H1 (cell line): ENCODE results near the gene GH2. TPM values are rescaled to one million over a fixed set of nuclear protein-coding genes. Genes with fewer than 3 reads are reported as not detected.
"Not testable (repeated sequence)": the region's sequence is repeated elsewhere in the genome, so short reads cannot be mapped to it uniquely, and the experiment has no call there.

Source experiments
- CTCF ChIA-PET: fragments of 300-600 bp; sonication (Branson Sonifier 250); formaldehyde crosslinking; loops from one replicate; lab custom pipeline; 2021; ENCODE audit not compliant: partially characterized antibody; lab: Charles Lee
- POLR2A ChIA-PET: fragments of 300-600 bp; sonication (Branson Sonifier 250); formaldehyde crosslinking; loops from one replicate; lab custom pipeline; 2021; ENCODE audit warnings: inconsistent platforms; ENCODE audit not compliant: partially characterized antibody; lab: Charles Lee
- DNase-seq, 2 experiments: peaks; one replicate each; pipeline versions ENCODE4 v3.0.0 to v3.0.0-alpha.2; 2010 to 2022; ENCODE audit warnings: low spot score in 2 of 2, low read depth in 1 of 2, mixed read lengths in 1 of 2
- FAIRE-seq: peaks from 2 replicates; lab custom pipeline; 2011; peaks lifted over from hg19 to GRCh38; lab: Jason Lieb, UNC
- H2AFZ ChIP-seq: 2 replicates; pipeline ENCODE4 v1.8.1; 2012; ENCODE audit warnings: low read length, inconsistent platforms
- H2AK5ac ChIP-seq: 2 replicates; pipeline ENCODE4 v1.6.1; 2013; ENCODE audit warnings: low read depth, low read length
- H2BK120ac ChIP-seq: replicated peaks from 2 replicates; pipeline ENCODE3; 2013; ENCODE audit warnings: low read depth, low read length, inconsistent platforms
- H2BK12ac ChIP-seq: 2 replicates; pipeline ENCODE4 v1.6.1; 2013; ENCODE audit warnings: low read depth, low read length
- H2BK15ac ChIP-seq: 2 replicates; pipeline ENCODE4 v1.6.1; 2013; ENCODE audit warnings: low read length
- H2BK20ac ChIP-seq: 2 replicates; pipeline ENCODE4 v1.6.1; 2013; ENCODE audit warnings: low read length
- H2BK5ac ChIP-seq: 2 replicates; pipeline ENCODE4 v1.6.1; 2013; ENCODE audit warnings: low read depth, low read length
- H3K14ac ChIP-seq: 2 replicates; pipeline ENCODE4 v1.6.1; 2013; ENCODE audit warnings: inconsistent platforms; ENCODE audit not compliant: insufficient read length
- H3K18ac ChIP-seq: 2 replicates; pipeline ENCODE4 v1.6.1; 2013; ENCODE audit warnings: low read length; ENCODE audit errors: extremely low read depth
- H3K23ac ChIP-seq: 2 replicates; pipeline ENCODE4 v1.6.1; 2013; ENCODE audit warnings: inconsistent platforms; ENCODE audit not compliant: insufficient read length
- H3K23me2 ChIP-seq: 2 replicates; pipeline ENCODE4 v1.6.1; 2013; ENCODE audit warnings: low read depth, low read length
- H3K27ac ChIP-seq: 2 replicates; pipeline ENCODE4 v1.6.1; 2011; ENCODE audit warnings: low read depth, low read length, inconsistent platforms
- H3K27me3 ChIP-seq, 4 experiments: replicated peaks in 1 of 4; 1 replicate in 1 of 4; 2 replicates in 3 of 4; pipeline versions ENCODE4 v1.6.1 to v1.8.1; 2011 to 2013; ENCODE audit warnings: low read length in 3 of 4, mild to moderate bottlenecking in 3 of 4, inconsistent platforms in 2 of 4, mixed read lengths in 2 of 4, moderate library complexity in 1 of 4; ENCODE audit not compliant: control insufficient read depth in 3 of 4, insufficient read depth in 3 of 4; ENCODE audit errors: extremely low read depth in 1 of 4
- H3K36me3 ChIP-seq, 4 experiments: 2 replicates each; pipeline versions ENCODE4 v1.6.1 to v1.8.1; 2011 to 2013; ENCODE audit warnings: mild to moderate bottlenecking in 4 of 4, low read length in 3 of 4, moderate library complexity in 2 of 4, control low read depth in 1 of 4, inconsistent platforms in 1 of 4; ENCODE audit not compliant: insufficient read depth in 4 of 4, control insufficient read depth in 2 of 4
- H3K4ac ChIP-seq: replicated peaks from 2 replicates; pipeline ENCODE3; 2013; ENCODE audit warnings: low read length, low read depth, mixed read lengths, inconsistent platforms; ENCODE audit not compliant: insufficient read length
- H3K4me1 ChIP-seq, 4 experiments: replicated peaks in 1 of 4; 1 replicate in 1 of 4; 2 replicates in 3 of 4; pipeline versions ENCODE4 v1.6.1 to v1.8.1; 2011 to 2013; ENCODE audit warnings: low read length in 3 of 4, inconsistent platforms in 2 of 4, mixed read lengths in 1 of 4; ENCODE audit not compliant: insufficient read depth in 4 of 4, control insufficient read depth in 3 of 4
- H3K4me2 ChIP-seq, 2 experiments: 2 replicates each; pipeline versions ENCODE4 v1.6.1 to v1.8.1; 2011 to 2013; ENCODE audit warnings: low read depth in 2 of 2, low read length in 2 of 2, control low read depth in 1 of 2, inconsistent platforms in 1 of 2, mild to moderate bottlenecking in 1 of 2; ENCODE audit not compliant: insufficient read depth in 1 of 2
- H3K4me3 ChIP-seq, 4 experiments: fragments of 200-600, 300-600 bp in 1 of 4; sonication (generic), shearing (Covaris generic), sonication (Bioruptor Twin) in 1 of 4; 2 replicates each; pipeline versions ENCODE4 v1.5.1 to v1.8.1; 2011 to 2016; ENCODE audit warnings: low read length in 4 of 4, low read depth in 3 of 4, control low read depth in 2 of 4, inconsistent platforms in 2 of 4, mild to moderate bottlenecking in 2 of 4, mixed read lengths in 1 of 4, moderate library complexity in 1 of 4; ENCODE audit not compliant: insufficient read depth in 2 of 4; ENCODE audit errors: extremely low read depth in 1 of 4
- H3K56ac ChIP-seq: replicated peaks from 2 replicates; pipeline ENCODE3; 2013; ENCODE audit warnings: low read depth, mild to moderate bottlenecking, mixed read lengths, low read length, inconsistent platforms; ENCODE audit not compliant: insufficient read length
- H3K79me1 ChIP-seq: 2 replicates; pipeline ENCODE4 v1.6.1; 2013; ENCODE audit warnings: low read depth, low read length, control low read depth
- H3K79me2 ChIP-seq, 2 experiments: 2 replicates each; pipeline versions ENCODE4 v1.6.1 to v1.8.1; 2012 to 2013; ENCODE audit warnings: low read length in 2 of 2, mild to moderate bottlenecking in 2 of 2, inconsistent platforms in 1 of 2; ENCODE audit not compliant: insufficient read depth in 2 of 2, control insufficient read depth in 1 of 2
- H3K9ac ChIP-seq, 4 experiments: replicated peaks in 1 of 4; 1 replicate in 1 of 4; 2 replicates in 3 of 4; pipeline versions ENCODE4 v1.6.1 to v1.8.1; 2011 to 2013; ENCODE audit warnings: low read depth in 3 of 4, low read length in 3 of 4, control low read depth in 2 of 4, mild to moderate bottlenecking in 2 of 4, moderate library complexity in 2 of 4, inconsistent platforms in 1 of 4; ENCODE audit errors: extremely low read depth in 1 of 4
- H3K9me3 ChIP-seq, 2 experiments: 2 replicates each; pipeline versions ENCODE4 v1.6.1 to v1.8.1; 2012 to 2013; ENCODE audit warnings: mild to moderate bottlenecking in 2 of 2, moderate library complexity in 2 of 2, control low read depth in 1 of 2, inconsistent platforms in 1 of 2, low read depth in 1 of 2, low read length in 1 of 2, mixed read lengths in 1 of 2; ENCODE audit not compliant: insufficient read depth in 2 of 2
- H4K20me1 ChIP-seq, 2 experiments: replicated peaks in 1 of 2; 2 replicates each; pipeline versions ENCODE3 to v1.8.1; 2011 to 2013; ENCODE audit warnings: inconsistent platforms in 2 of 2, low read length in 2 of 2, mild to moderate bottlenecking in 1 of 2; ENCODE audit not compliant: insufficient read depth in 2 of 2, control insufficient read depth in 1 of 2
- H4K5ac ChIP-seq: 2 replicates; pipeline ENCODE4 v1.6.1; 2013; ENCODE audit warnings: low read length, low read depth, mixed read lengths, inconsistent platforms; ENCODE audit not compliant: insufficient read length
- H4K8ac ChIP-seq: 2 replicates; pipeline ENCODE4 v1.8.0; 2013; ENCODE audit warnings: mild to moderate bottlenecking, moderate library complexity, low read length, inconsistent platforms; ENCODE audit not compliant: insufficient read depth; ENCODE audit errors: extremely low read depth
- H4K91ac ChIP-seq: replicated peaks from 2 replicates; pipeline ENCODE3; 2013; ENCODE audit warnings: low read length, mixed read lengths, inconsistent platforms; ENCODE audit not compliant: insufficient read length
- WGBS, 2 experiments: shearing (Covaris generic) in 1 of 2; methylation state at CpG; one replicate each; pipeline versions ENCODE4 v1.1.6 to v1.1.7; 2013 to 2015; ENCODE audit warnings: low lambda C conversion rate in 2 of 2, mixed read lengths in 2 of 2, inconsistent platforms in 1 of 2, low coverage in 1 of 2, missing lambda C conversion rate in 1 of 2; ENCODE audit not compliant: insufficient replicate concordance in 2 of 2, insufficient coverage in 1 of 2, insufficient read length in 1 of 2; ENCODE audit errors: extremely low coverage in 1 of 2, missing lambda C conversion rate in 1 of 2; 5-methylcytosine and 5-hydroxymethylcytosine counted together
- polyA plus RNA-seq, 7 experiments: library from polyadenylated mRNA; depleted of rRNA in 3 of 7; stranded (reverse) in 5 of 7; unstranded in 2 of 7; fragments of >200 nt in 5 of 7; fragments of 200-250 nt in 2 of 7; gene quantifications; 1 replicate in 5 of 7; 2 replicates in 1 of 7; 4 replicates in 1 of 7; pipeline versions ENCODE4 v1.2.1 to v1.2.3, GENCODE V29; 2011 to 2013; ENCODE audit warnings: missing spikeins in 2 of 7, mixed read lengths in 2 of 7
- total RNA-seq: library from RNA; stranded (reverse); fragmentation: NEBNext Ultra II Directional; extraction: Animal tissue kit (Norgen Biotek cat#: 25700); gene quantifications from 2 replicates; pipeline ENCODE4 v1.2.1, GENCODE V29; 2021

The GH2 gene
- total and polyA plus RNA-seq, 2 of the 8 experiments (the other 6 are each of a cell fraction or from before 2014, with no cell fraction given): 0.60 to 1.5 TPM

DNA sequence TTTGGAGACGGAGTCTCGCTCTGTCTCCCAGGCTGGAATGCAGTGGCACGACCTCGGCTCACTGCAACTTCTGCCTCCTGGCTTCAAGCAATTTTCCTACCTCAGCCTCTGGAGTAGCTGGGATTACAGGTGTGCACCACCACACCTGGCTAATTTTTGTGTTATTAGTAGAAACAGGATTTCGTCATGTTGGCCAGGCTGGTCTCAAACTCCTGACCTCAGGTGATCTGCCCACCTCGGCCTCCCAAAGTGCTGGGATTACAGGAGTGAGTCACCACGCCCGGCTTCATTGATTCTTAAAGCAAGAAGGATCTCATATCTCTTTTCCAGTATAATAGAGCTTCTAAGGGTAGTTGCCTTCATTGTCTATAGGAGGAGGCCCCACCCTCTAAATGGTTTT is 23.1 kb upstream of the GH2 start:
- H2BK20ac ChIP-seq, H2BK120ac ChIP-seq, H3K36me3 ChIP-seq, H2AK5ac ChIP-seq, H3K4me3 ChIP-seq, H2AFZ ChIP-seq, H3K79me2 ChIP-seq, H3K79me1 ChIP-seq, FAIRE-seq, H2BK15ac ChIP-seq, H3K4me1 ChIP-seq, H3K23me2 ChIP-seq, H4K5ac ChIP-seq, H3K4ac ChIP-seq, H3K4me2 ChIP-seq, H2BK5ac ChIP-seq, H3K23ac ChIP-seq, H3K18ac ChIP-seq, DNase-seq, H4K91ac ChIP-seq, H4K20me1 ChIP-seq, H4K8ac ChIP-seq, H3K27ac ChIP-seq, H3K9ac ChIP-seq, H3K9me3 ChIP-seq, H2BK12ac ChIP-seq, H3K27me3 ChIP-seq, H3K56ac ChIP-seq, H3K14ac ChIP-seq: not testable (repeated sequence)
- ChIA-PET POLR2A (interaction anchor here (1.3 kb wide), 1 partner anchor 25 kb away, joined by 4 read pairs; no protein-coding TSS in a partner anchor), CTCF (interaction anchor here (0.7 to 9.9 kb wide), 20 partner anchors 10 to 226 kb away, joined by 3 to 87 read pairs (median 4); partner anchors contain the start of genes GH1, GH2 and ICAM2)
- 88% methylated on average over 8 of the region's 8 CpGs; no CpG with 5 or more reads in 1 of the 2 experiments for WGBS, 2 experiments

DNA sequence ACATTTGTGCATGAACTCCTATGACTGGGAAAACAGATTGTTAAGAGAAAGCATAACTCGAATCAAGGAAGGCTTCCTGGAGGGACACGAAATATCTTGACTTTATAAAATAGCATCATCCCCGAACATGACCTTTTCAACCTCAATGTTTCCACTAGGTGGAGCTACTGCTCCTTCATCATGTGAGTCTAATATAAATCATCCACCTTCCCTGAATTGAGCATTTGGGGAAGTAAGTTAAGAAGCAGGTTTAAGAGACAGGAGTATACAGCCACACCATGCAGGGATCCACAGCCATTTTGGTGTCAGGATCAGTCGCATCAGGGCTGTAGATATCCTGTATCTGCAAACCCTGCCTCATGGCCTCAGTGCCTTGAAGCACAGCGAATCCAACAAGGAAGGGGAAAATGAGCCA is 22.1 kb upstream of the GH2 start:
- FAIRE-seq, H2BK120ac ChIP-seq, H3K4me2 ChIP-seq, H3K18ac ChIP-seq, H3K4me3 ChIP-seq, H3K4ac ChIP-seq, H4K8ac ChIP-seq, H3K14ac ChIP-seq, H4K20me1 ChIP-seq, H4K91ac ChIP-seq, H3K9ac ChIP-seq, DNase-seq, H3K79me1 ChIP-seq, H3K56ac ChIP-seq, H3K4me1 ChIP-seq, H2BK12ac ChIP-seq, H2AK5ac ChIP-seq, H3K23ac ChIP-seq, H2BK20ac ChIP-seq, H2BK15ac ChIP-seq, H3K27ac ChIP-seq, H3K23me2 ChIP-seq, H2BK5ac ChIP-seq, H4K5ac ChIP-seq, H3K9me3 ChIP-seq, H3K79me2 ChIP-seq, H3K27me3 ChIP-seq, H2AFZ ChIP-seq, H3K36me3 ChIP-seq: not testable (repeated sequence)
- 77% methylated on average over 4 of the region's 5 CpGs; no CpG with 5 or more reads in 1 of the 2 experiments for WGBS, 2 experiments
- ChIA-PET POLR2A (interaction anchor here (0.8 to 2.5 kb wide), 3 partner anchors 26 to 243 kb away, joined by 3 to 7 read pairs (median 4); no protein-coding TSS in a partner anchor), CTCF (interaction anchor here (0.7 to 9.9 kb wide), 21 partner anchors 13 to 229 kb away, joined by 3 to 87 read pairs (median 4); partner anchors contain the start of genes GH1, GH2 and ICAM2)
